ENCODE measurements around the gene UBE4B. TPM values are rescaled to one million over a fixed set of nuclear protein-coding genes. Genes with fewer than 3 reads are reported as not detected.

The UBE4B gene
- total and polyA plus RNA-seq, 4 experiments from 2014 or later, result 4.6 to 47.6 (median 26.9) TPM

Small RNA genes within 50 kb of the gene (microRNA-seq; reads per million reads assigned to microRNA genes)
- not detected for gene MIR1273D (ENCODE audit: borderline microRNAs expressed, borderline number of aligned reads, borderline replicate concordance)

Other genes with a start within 250 kb of the UBE4B start
- gene CLSTN1, start 209.0 kb upstream of the UBE4B start, total RNA-seq, result 100 to 1,000 TPM; 107 to 109 TPM
- gene CLSTN1, start 209.0 kb upstream of the UBE4B start, polyA plus RNA-seq, result 10 to 100 TPM in 1 of 2 donors, 1 to 10 TPM in 1; 6.9 to 50.9 TPM
- gene CTNNBIP1, start 122.7 kb upstream of the UBE4B start, total RNA-seq, result 1 to 10 TPM; 6.3 to 9.1 TPM
- gene CTNNBIP1, start 122.7 kb upstream of the UBE4B start, polyA plus RNA-seq, result 10 to 100 TPM in 1 of 2 donors, 1 to 10 TPM in 1; 10.0 to 10.1 TPM
- gene LZIC, start 89.6 kb upstream of the UBE4B start, total RNA-seq, result 10 to 100 TPM; 34.0 to 34.8 TPM
- gene LZIC, start 89.6 kb upstream of the UBE4B start, polyA plus RNA-seq, result 10 to 100 TPM; 25.7 to 39.3 TPM
- 1 to 10 TPM; 6.1 to 6.7 TPM for gene NMNAT1, start 89.5 kb upstream of the UBE4B start, total RNA-seq
- gene NMNAT1, start 89.5 kb upstream of the UBE4B start, polyA plus RNA-seq, result 1 to 10 TPM in 1 of 2 donors, under 1 TPM in 1; 0.57 to 6.3 TPM
- not detected for gene RBP7, start 35.7 kb upstream of the UBE4B start, total RNA-seq
- gene RBP7, start 35.7 kb upstream of the UBE4B start, polyA plus RNA-seq, result not detected
- 10 to 100 TPM; 16.8 to 18.1 TPM for gene KIF1B, start 177.6 kb downstream of the UBE4B start, total RNA-seq
- 1 to 10 TPM; 1.3 to 4.7 TPM for gene KIF1B, start 177.6 kb downstream of the UBE4B start, polyA plus RNA-seq

All from CD4-positive, alpha-beta memory T cell (primary cell).